ENCODE measurements around the gene PLXNA1.
A peak's percentile ranks its signal among the peaks of the same experiment; 100 is the strongest.

PLXNA1 gene

DNA sequence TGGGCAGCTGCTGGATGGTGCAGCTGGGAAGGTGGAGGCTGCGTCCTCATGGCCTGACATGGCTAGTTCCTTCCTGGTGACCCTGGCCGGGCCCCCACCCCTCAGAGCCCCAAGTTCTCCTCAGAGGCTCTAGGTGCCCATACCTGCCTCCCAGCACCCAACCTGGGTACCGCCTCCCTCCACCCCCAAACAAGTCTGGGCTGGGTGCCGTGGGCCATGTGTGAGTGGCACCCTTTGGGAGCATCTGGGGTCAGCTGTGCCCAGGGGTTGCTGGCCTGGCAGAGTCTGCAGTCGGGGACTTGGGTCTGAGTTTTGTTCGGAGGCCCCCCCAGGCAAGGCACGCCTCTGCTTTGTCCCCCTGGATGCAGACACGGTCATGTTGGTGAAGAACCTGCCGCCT lies 10.5 kb downstream of the PLXNA1 start:
- Histone ChIP-seq H3K4me2 (ENCODE audit: low read length) (no peak overlapping the region), H3K4me1 (ENCODE audit: low read length) (peaks cover 12% of the 10 kb centered on the region), H3K79me2 (ENCODE audit: low read length) (peaks cover 19% of the 10 kb centered on the region)

DNA sequence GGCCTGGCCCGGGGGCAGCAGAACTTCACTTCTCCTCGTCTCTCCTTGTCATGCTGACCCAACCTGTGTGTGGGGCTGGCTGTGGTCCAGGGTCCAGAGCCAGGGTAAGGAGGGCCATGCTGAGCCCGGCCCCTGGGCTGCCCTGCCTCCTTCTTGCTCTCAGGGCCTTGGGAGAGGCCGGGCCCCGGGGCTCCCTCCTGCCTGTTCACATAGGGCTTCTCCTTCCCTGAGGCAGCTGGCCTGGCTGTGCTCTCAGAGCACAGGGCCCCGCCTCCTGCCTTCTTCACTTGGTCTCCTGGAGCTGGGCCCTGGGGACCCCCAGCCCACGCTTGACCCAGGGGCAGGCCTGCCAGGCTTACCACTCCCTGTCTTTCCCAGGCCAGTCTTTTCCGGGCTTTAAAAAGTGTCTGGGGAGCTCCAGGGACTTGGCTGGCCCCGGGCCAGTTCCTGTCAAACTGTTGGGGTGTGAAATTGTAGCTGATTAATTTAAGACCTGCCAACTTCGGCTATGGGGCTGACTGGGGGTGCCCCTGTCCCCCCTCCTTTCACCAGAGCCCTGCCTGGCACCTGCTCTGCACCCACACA lies 11.8 kb downstream of the PLXNA1 start:
- peaks cover 71% of the 10 kb centered on the region for H4K20me1 ChIP-seq (ENCODE audit: insufficient read depth, low read length)
- H3K4me3 ChIP-seq (ENCODE audit: low read length): no peak overlapping the region
- no peak overlapping the region for H3K27ac ChIP-seq (ENCODE audit: low read length)
- H3K4me2 ChIP-seq (ENCODE audit: low read length): peak overlapping the region; percentile 9; the same call in 1 of the 2 replicates
- H2AFZ ChIP-seq (ENCODE audit: low read depth, low read length): no peak overlapping the region
- peaks cover 12% of the 10 kb centered on the region for H3K4me1 ChIP-seq (ENCODE audit: low read length)
- H3K36me3 ChIP-seq (replicated peaks; ENCODE audit: low read depth, low read length): no peaks in the 10 kb centered on the region
- H3K27me3 ChIP-seq (ENCODE audit: low read depth, low read length): no peaks in the 10 kb centered on the region
- TF ChIP-seq, protein P1, sequence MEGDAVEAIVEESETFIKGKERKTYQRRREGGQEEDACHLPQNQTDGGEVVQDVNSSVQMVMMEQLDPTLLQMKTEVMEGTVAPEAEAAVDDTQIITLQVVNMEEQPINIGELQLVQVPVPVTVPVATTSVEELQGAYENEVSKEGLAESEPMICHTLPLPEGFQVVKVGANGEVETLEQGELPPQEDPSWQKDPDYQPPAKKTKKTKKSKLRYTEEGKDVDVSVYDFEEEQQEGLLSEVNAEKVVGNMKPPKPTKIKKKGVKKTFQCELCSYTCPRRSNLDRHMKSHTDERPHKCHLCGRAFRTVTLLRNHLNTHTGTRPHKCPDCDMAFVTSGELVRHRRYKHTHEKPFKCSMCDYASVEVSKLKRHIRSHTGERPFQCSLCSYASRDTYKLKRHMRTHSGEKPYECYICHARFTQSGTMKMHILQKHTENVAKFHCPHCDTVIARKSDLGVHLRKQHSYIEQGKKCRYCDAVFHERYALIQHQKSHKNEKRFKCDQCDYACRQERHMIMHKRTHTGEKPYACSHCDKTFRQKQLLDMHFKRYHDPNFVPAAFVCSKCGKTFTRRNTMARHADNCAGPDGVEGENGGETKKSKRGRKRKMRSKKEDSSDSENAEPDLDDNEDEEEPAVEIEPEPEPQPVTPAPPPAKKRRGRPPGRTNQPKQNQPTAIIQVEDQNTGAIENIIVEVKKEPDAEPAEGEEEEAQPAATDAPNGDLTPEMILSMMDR (IDR thresholded peaks at IDR 0.05; ENCODE audit: low read depth, low read length): no peak
- TF ChIP-seq EZH2phosphoT487 (IDR thresholded peaks at IDR 0.05; ENCODE audit: low read depth): no peak
- H3K9ac ChIP-seq (ENCODE audit: low read length): no peak overlapping the region
- H3K9me3 ChIP-seq (ENCODE audit: insufficient read depth, low read length): no peaks in the 10 kb centered on the region
- peaks cover 18% of the 10 kb centered on the region for H3K79me2 ChIP-seq (ENCODE audit: low read length)

More for the DNA sequence above, 10.5 kb downstream of the PLXNA1 start:
- no peak overlapping the region for H3K27ac ChIP-seq (ENCODE audit: low read length)
- no peak overlapping the region for H2AFZ ChIP-seq (ENCODE audit: low read depth, low read length)
- no peaks in the 10 kb centered on the region for H3K9me3 ChIP-seq (ENCODE audit: insufficient read depth, low read length)
- peaks cover 73% of the 10 kb centered on the region for H4K20me1 ChIP-seq (ENCODE audit: insufficient read depth, low read length)
- no peak overlapping the region for H3K9ac ChIP-seq (ENCODE audit: low read length)
- TF ChIP-seq, protein P1 (IDR thresholded peaks at IDR 0.05; ENCODE audit: low read depth, low read length): no peak
- no peak for TF ChIP-seq EZH2phosphoT487 (IDR thresholded peaks at IDR 0.05; ENCODE audit: low read depth)
- no peaks in the 10 kb centered on the region for H3K36me3 ChIP-seq (replicated peaks; ENCODE audit: low read depth, low read length)
- H3K27me3 ChIP-seq (ENCODE audit: low read depth, low read length): no peaks in the 10 kb centered on the region
- H3K4me3 ChIP-seq (ENCODE audit: low read length): no peak overlapping the region

DNA sequence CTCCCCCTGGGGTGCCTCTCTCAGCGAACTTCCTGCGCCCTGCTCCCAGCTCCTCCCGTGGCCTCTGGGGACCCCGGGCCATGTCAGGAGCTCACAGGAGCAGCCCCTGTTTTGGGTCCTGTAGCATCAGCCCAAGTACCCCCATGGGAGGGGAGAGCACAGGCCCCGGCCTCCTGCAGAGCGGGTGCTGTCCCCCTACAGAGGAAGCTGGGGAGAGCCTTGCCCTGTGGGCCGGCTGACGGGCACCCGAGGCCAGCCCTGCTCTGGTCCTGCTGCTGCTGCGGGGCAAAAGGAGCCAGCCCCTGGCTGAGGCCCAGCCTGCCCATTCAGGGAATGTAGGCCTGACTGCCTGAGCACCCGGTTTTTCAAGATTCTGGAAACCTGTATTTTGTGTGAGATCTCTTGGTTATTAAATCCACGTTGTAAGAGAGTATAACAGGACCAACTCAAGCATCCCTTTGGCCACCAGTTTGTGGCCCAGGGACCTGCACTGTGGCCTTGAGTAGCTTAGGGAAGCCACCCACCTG lies 12.4 kb downstream of the PLXNA1 start:
- no peak overlapping the region for H3K4me3 ChIP-seq (ENCODE audit: low read length)
- H3K27ac ChIP-seq (ENCODE audit: low read length): no peak overlapping the region
- peaks cover 12% of the 10 kb centered on the region for H3K4me1 ChIP-seq (ENCODE audit: low read length)
- H2AFZ ChIP-seq (ENCODE audit: low read depth, low read length): no peak overlapping the region
- H3K4me2 ChIP-seq (ENCODE audit: low read length): peak overlapping the region; percentile 9; the same call in 1 of the 2 replicates
- H3K9ac ChIP-seq (ENCODE audit: low read length): no peak overlapping the region
- no peak for TF ChIP-seq EZH2phosphoT487 (IDR thresholded peaks at IDR 0.05; ENCODE audit: low read depth)
- TF ChIP-seq, protein P1 (IDR thresholded peaks at IDR 0.05; ENCODE audit: low read depth, low read length): no peak
- H3K36me3 ChIP-seq (replicated peaks; ENCODE audit: low read depth, low read length): no peaks in the 10 kb centered on the region
- no peaks in the 10 kb centered on the region for H3K9me3 ChIP-seq (ENCODE audit: insufficient read depth, low read length)
- H3K79me2 ChIP-seq (ENCODE audit: low read length): peaks cover 17% of the 10 kb centered on the region
- no peaks in the 10 kb centered on the region for H3K27me3 ChIP-seq (ENCODE audit: low read depth, low read length)
- peaks cover 69% of the 10 kb centered on the region for H4K20me1 ChIP-seq (ENCODE audit: insufficient read depth, low read length)

DNA sequence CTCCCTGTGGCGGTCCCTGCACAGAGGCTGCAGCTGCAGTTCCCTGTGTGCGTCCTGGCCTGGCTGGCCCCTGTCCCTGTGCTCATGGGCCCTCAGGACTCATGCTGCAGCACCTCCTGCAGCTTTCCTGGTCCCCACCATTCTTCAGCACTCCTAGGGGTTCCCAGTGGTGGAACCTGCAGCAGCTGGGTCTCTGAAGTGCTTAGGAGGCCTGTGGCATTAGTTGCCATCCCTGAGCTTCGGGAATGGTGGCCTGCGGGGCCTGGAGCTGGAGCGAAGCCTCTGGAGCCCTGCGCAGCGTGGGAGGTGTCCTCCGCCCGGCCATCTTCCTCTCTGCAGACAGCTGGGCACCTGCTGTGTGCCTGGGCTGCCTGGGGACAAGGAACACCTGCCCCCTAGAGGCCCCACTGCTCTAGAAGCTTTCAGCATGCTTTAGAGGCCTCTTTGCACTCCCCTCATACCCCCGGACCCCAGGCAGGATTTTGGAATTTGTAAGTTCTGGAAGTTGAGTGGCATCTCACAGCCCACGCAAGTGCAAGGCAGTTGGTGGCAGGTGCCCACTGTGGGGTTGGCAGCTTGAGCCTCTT lies 13.1 kb downstream of the PLXNA1 start:
- TF ChIP-seq, protein P1 (IDR thresholded peaks at IDR 0.05; ENCODE audit: low read depth, low read length): peak; percentile 43
- TF ChIP-seq EZH2phosphoT487 (IDR thresholded peaks at IDR 0.05; ENCODE audit: low read depth): no peak
- H3K4me1 ChIP-seq (ENCODE audit: low read length): peaks cover 12% of the 10 kb centered on the region
- H3K79me2 ChIP-seq (ENCODE audit: low read length): peaks cover 17% of the 10 kb centered on the region
- no peak overlapping the region for H2AFZ ChIP-seq (ENCODE audit: low read depth, low read length)
- no peak overlapping the region for H3K4me2 ChIP-seq (ENCODE audit: low read length)
- no peak overlapping the region for H3K9ac ChIP-seq (ENCODE audit: low read length)
- H3K36me3 ChIP-seq (replicated peaks; ENCODE audit: low read depth, low read length): no peaks in the 10 kb centered on the region
- H3K27ac ChIP-seq (ENCODE audit: low read length): no peak overlapping the region
- H4K20me1 ChIP-seq (ENCODE audit: insufficient read depth, low read length): peaks cover 69% of the 10 kb centered on the region
- no peaks in the 10 kb centered on the region for H3K9me3 ChIP-seq (ENCODE audit: insufficient read depth, low read length)
- no peaks in the 10 kb centered on the region for H3K27me3 ChIP-seq (ENCODE audit: low read depth, low read length)
- no peak overlapping the region for H3K4me3 ChIP-seq (ENCODE audit: low read length)
